H1 (cell line): ENCODE results near the gene CDKL4. TPM values are rescaled to one million over a fixed set of nuclear protein-coding genes. Genes with fewer than 3 reads are reported as not detected.

ENCODE experiments used
- CTCF ChIA-PET: fragments of 300-600 bp; sonication (Branson Sonifier 250); formaldehyde crosslinking; loops from one replicate; lab custom pipeline; 2021; ENCODE audit not compliant: partially characterized antibody; lab: Charles Lee
- POLR2A ChIA-PET: fragments of 300-600 bp; sonication (Branson Sonifier 250); formaldehyde crosslinking; loops from one replicate; lab custom pipeline; 2021; ENCODE audit warnings: inconsistent platforms; ENCODE audit not compliant: partially characterized antibody; lab: Charles Lee
- DNase-seq, 2 experiments: peaks; one replicate each; pipeline versions ENCODE4 v3.0.0 to v3.0.0-alpha.2; 2010 to 2022; ENCODE audit warnings: low spot score in 2 of 2, low read depth in 1 of 2, mixed read lengths in 1 of 2
- FAIRE-seq: peaks from 2 replicates; lab custom pipeline; 2011; peaks lifted over from hg19 to GRCh38; lab: Jason Lieb, UNC
- H2AFZ ChIP-seq: 2 replicates; pipeline ENCODE4 v1.8.1; 2012; ENCODE audit warnings: low read length, inconsistent platforms
- H2AK5ac ChIP-seq: 2 replicates; pipeline ENCODE4 v1.6.1; 2013; ENCODE audit warnings: low read depth, low read length
- H2BK120ac ChIP-seq: replicated peaks from 2 replicates; pipeline ENCODE3; 2013; ENCODE audit warnings: low read depth, low read length, inconsistent platforms
- H2BK12ac ChIP-seq: 2 replicates; pipeline ENCODE4 v1.6.1; 2013; ENCODE audit warnings: low read depth, low read length
- H2BK15ac ChIP-seq: 2 replicates; pipeline ENCODE4 v1.6.1; 2013; ENCODE audit warnings: low read length
- H2BK20ac ChIP-seq: 2 replicates; pipeline ENCODE4 v1.6.1; 2013; ENCODE audit warnings: low read length
- H2BK5ac ChIP-seq: 2 replicates; pipeline ENCODE4 v1.6.1; 2013; ENCODE audit warnings: low read depth, low read length
- H3K14ac ChIP-seq: 2 replicates; pipeline ENCODE4 v1.6.1; 2013; ENCODE audit warnings: inconsistent platforms; ENCODE audit not compliant: insufficient read length
- H3K18ac ChIP-seq: 2 replicates; pipeline ENCODE4 v1.6.1; 2013; ENCODE audit warnings: low read length; ENCODE audit errors: extremely low read depth
- H3K23ac ChIP-seq: 2 replicates; pipeline ENCODE4 v1.6.1; 2013; ENCODE audit warnings: inconsistent platforms; ENCODE audit not compliant: insufficient read length
- H3K23me2 ChIP-seq: 2 replicates; pipeline ENCODE4 v1.6.1; 2013; ENCODE audit warnings: low read depth, low read length
- H3K27ac ChIP-seq: 2 replicates; pipeline ENCODE4 v1.6.1; 2011; ENCODE audit warnings: low read depth, low read length, inconsistent platforms
- H3K27me3 ChIP-seq, 4 experiments: replicated peaks in 1 of 4; 1 replicate in 1 of 4; 2 replicates in 3 of 4; pipeline versions ENCODE4 v1.6.1 to v1.8.1; 2011 to 2013; ENCODE audit warnings: low read length in 3 of 4, mild to moderate bottlenecking in 3 of 4, inconsistent platforms in 2 of 4, mixed read lengths in 2 of 4, moderate library complexity in 1 of 4; ENCODE audit not compliant: control insufficient read depth in 3 of 4, insufficient read depth in 3 of 4; ENCODE audit errors: extremely low read depth in 1 of 4
- H3K36me3 ChIP-seq, 4 experiments: 2 replicates each; pipeline versions ENCODE4 v1.6.1 to v1.8.1; 2011 to 2013; ENCODE audit warnings: mild to moderate bottlenecking in 4 of 4, low read length in 3 of 4, moderate library complexity in 2 of 4, control low read depth in 1 of 4, inconsistent platforms in 1 of 4; ENCODE audit not compliant: insufficient read depth in 4 of 4, control insufficient read depth in 2 of 4
- H3K4ac ChIP-seq: replicated peaks from 2 replicates; pipeline ENCODE3; 2013; ENCODE audit warnings: low read length, low read depth, mixed read lengths, inconsistent platforms; ENCODE audit not compliant: insufficient read length
- H3K4me1 ChIP-seq, 4 experiments: replicated peaks in 1 of 4; 1 replicate in 1 of 4; 2 replicates in 3 of 4; pipeline versions ENCODE4 v1.6.1 to v1.8.1; 2011 to 2013; ENCODE audit warnings: low read length in 3 of 4, inconsistent platforms in 2 of 4, mixed read lengths in 1 of 4; ENCODE audit not compliant: insufficient read depth in 4 of 4, control insufficient read depth in 3 of 4
- H3K4me2 ChIP-seq, 2 experiments: 2 replicates each; pipeline versions ENCODE4 v1.6.1 to v1.8.1; 2011 to 2013; ENCODE audit warnings: low read depth in 2 of 2, low read length in 2 of 2, control low read depth in 1 of 2, inconsistent platforms in 1 of 2, mild to moderate bottlenecking in 1 of 2; ENCODE audit not compliant: insufficient read depth in 1 of 2
- H3K4me3 ChIP-seq, 4 experiments: fragments of 200-600, 300-600 bp in 1 of 4; sonication (generic), shearing (Covaris generic), sonication (Bioruptor Twin) in 1 of 4; 2 replicates each; pipeline versions ENCODE4 v1.5.1 to v1.8.1; 2011 to 2016; ENCODE audit warnings: low read length in 4 of 4, low read depth in 3 of 4, control low read depth in 2 of 4, inconsistent platforms in 2 of 4, mild to moderate bottlenecking in 2 of 4, mixed read lengths in 1 of 4, moderate library complexity in 1 of 4; ENCODE audit not compliant: insufficient read depth in 2 of 4; ENCODE audit errors: extremely low read depth in 1 of 4
- H3K56ac ChIP-seq: replicated peaks from 2 replicates; pipeline ENCODE3; 2013; ENCODE audit warnings: low read depth, mild to moderate bottlenecking, mixed read lengths, low read length, inconsistent platforms; ENCODE audit not compliant: insufficient read length
- H3K79me1 ChIP-seq: 2 replicates; pipeline ENCODE4 v1.6.1; 2013; ENCODE audit warnings: low read depth, low read length, control low read depth
- H3K79me2 ChIP-seq, 2 experiments: 2 replicates each; pipeline versions ENCODE4 v1.6.1 to v1.8.1; 2012 to 2013; ENCODE audit warnings: low read length in 2 of 2, mild to moderate bottlenecking in 2 of 2, inconsistent platforms in 1 of 2; ENCODE audit not compliant: insufficient read depth in 2 of 2, control insufficient read depth in 1 of 2
- H3K9ac ChIP-seq, 4 experiments: replicated peaks in 1 of 4; 1 replicate in 1 of 4; 2 replicates in 3 of 4; pipeline versions ENCODE4 v1.6.1 to v1.8.1; 2011 to 2013; ENCODE audit warnings: low read depth in 3 of 4, low read length in 3 of 4, control low read depth in 2 of 4, mild to moderate bottlenecking in 2 of 4, moderate library complexity in 2 of 4, inconsistent platforms in 1 of 4; ENCODE audit errors: extremely low read depth in 1 of 4
- H3K9me3 ChIP-seq, 2 experiments: 2 replicates each; pipeline versions ENCODE4 v1.6.1 to v1.8.1; 2012 to 2013; ENCODE audit warnings: mild to moderate bottlenecking in 2 of 2, moderate library complexity in 2 of 2, control low read depth in 1 of 2, inconsistent platforms in 1 of 2, low read depth in 1 of 2, low read length in 1 of 2, mixed read lengths in 1 of 2; ENCODE audit not compliant: insufficient read depth in 2 of 2
- H4K20me1 ChIP-seq, 2 experiments: replicated peaks in 1 of 2; 2 replicates each; pipeline versions ENCODE3 to v1.8.1; 2011 to 2013; ENCODE audit warnings: inconsistent platforms in 2 of 2, low read length in 2 of 2, mild to moderate bottlenecking in 1 of 2; ENCODE audit not compliant: insufficient read depth in 2 of 2, control insufficient read depth in 1 of 2
- H4K5ac ChIP-seq: 2 replicates; pipeline ENCODE4 v1.6.1; 2013; ENCODE audit warnings: low read length, low read depth, mixed read lengths, inconsistent platforms; ENCODE audit not compliant: insufficient read length
- H4K8ac ChIP-seq: 2 replicates; pipeline ENCODE4 v1.8.0; 2013; ENCODE audit warnings: mild to moderate bottlenecking, moderate library complexity, low read length, inconsistent platforms; ENCODE audit not compliant: insufficient read depth; ENCODE audit errors: extremely low read depth
- H4K91ac ChIP-seq: replicated peaks from 2 replicates; pipeline ENCODE3; 2013; ENCODE audit warnings: low read length, mixed read lengths, inconsistent platforms; ENCODE audit not compliant: insufficient read length
- EZH2 ChIP-seq: fragments of 200-600 bp; sonication (generic); IDR thresholded peaks from 2 replicates; pipeline ENCODE4 v1.7.1; 2012; ENCODE audit warnings: low read depth, mild to moderate bottlenecking, moderate library complexity, low read length, inconsistent platforms; ENCODE audit not compliant: severe bottlenecking
- WGBS, 2 experiments: shearing (Covaris generic) in 1 of 2; methylation state at CpG; one replicate each; pipeline versions ENCODE4 v1.1.6 to v1.1.7; 2013 to 2015; ENCODE audit warnings: low lambda C conversion rate in 2 of 2, mixed read lengths in 2 of 2, inconsistent platforms in 1 of 2, low coverage in 1 of 2, missing lambda C conversion rate in 1 of 2; ENCODE audit not compliant: insufficient replicate concordance in 2 of 2, insufficient coverage in 1 of 2, insufficient read length in 1 of 2; ENCODE audit errors: extremely low coverage in 1 of 2, missing lambda C conversion rate in 1 of 2; 5-methylcytosine and 5-hydroxymethylcytosine counted together
- polyA plus RNA-seq, 7 experiments: library from polyadenylated mRNA; depleted of rRNA in 3 of 7; stranded (reverse) in 5 of 7; unstranded in 2 of 7; fragments of >200 nt in 5 of 7; fragments of 200-250 nt in 2 of 7; gene quantifications; 1 replicate in 5 of 7; 2 replicates in 1 of 7; 4 replicates in 1 of 7; pipeline versions ENCODE4 v1.2.1 to v1.2.3, GENCODE V29; 2011 to 2013; ENCODE audit warnings: missing spikeins in 2 of 7, mixed read lengths in 2 of 7
- total RNA-seq: library from RNA; stranded (reverse); fragmentation: NEBNext Ultra II Directional; extraction: Animal tissue kit (Norgen Biotek cat#: 25700); gene quantifications from 2 replicates; pipeline ENCODE4 v1.2.1, GENCODE V29; 2021

The CDKL4 gene
- total and polyA plus RNA-seq, 2 of the 8 experiments (the other 6 are each of a cell fraction or from before 2014, with no cell fraction given) = not detected

DNA sequence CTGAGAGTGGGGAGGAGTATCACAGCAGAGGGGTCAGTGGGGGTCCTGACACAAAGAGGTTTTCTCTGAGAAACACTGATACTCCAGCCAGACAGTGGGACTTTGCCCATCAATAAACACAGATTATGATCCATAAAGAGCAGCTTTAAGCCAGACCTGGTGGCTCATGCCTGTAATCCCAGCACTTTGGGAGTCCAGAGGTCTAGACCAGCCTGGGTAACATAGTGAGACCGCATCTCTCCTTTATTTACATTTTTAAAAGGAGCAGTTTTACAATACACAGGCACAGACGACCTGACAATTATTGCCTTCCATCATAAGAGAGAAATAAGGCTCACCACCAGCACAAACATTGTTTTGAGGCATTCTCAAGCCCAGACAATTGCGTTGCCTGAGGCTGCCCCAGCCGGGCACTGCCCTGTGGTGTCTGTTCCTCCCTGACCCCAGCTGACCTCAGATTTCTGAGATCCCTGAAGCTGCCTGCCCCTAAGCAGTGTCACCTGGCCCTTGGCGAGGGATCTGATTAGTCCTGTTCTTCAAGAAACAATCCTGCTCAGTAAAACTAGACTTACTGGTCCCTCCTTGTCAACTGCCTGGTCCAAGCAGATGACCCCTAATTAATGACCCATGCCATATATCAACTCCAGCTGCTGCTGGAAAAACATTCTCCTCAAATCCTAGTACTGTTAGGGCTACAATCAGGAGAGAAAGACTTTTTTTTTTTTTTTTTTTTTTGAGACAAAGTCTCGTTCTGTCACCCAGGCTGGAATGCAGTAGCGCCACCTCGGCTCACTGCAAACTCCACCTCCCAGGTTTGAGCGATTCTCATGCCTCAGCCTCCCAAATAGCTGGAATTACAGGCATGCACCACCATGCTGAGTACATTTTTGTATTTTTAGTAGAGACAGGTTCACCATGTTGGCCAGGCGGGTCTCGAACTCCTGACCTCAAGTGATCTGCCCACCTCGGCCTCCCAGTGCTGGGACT lies 63.5 kb downstream of the CDKL4 start:
- H4K91ac ChIP-seq = no peak overlapping the region
- no peak overlapping the region for H3K56ac ChIP-seq
- H3K9ac ChIP-seq = no peak overlapping the region
- DNase-seq = no peak
- ChIA-PET CTCF (interaction anchor here (1.2 to 1.7 kb wide), 3 partner anchors 16 to 56 kb away, joined by 3 to 4 read pairs (median 4); no protein-coding TSS in a partner anchor), POLR2A (interaction anchor here (0.5 to 1.3 kb wide), 3 partner anchors 26 to 60 kb away, joined by 3 read pairs; no protein-coding TSS in a partner anchor)
- no peak overlapping the region for H3K14ac ChIP-seq
- no peaks in the 10 kb centered on the region for H3K9me3 ChIP-seq
- no peaks in the 10 kb centered on the region for H4K20me1 ChIP-seq
- no peaks in the 10 kb centered on the region for H3K23me2 ChIP-seq
- no peak overlapping the region for H2BK15ac ChIP-seq
- 88% methylated on average over 12 of the region's 12 CpGs; no CpG with 5 or more reads in 1 of the 2 experiments for WGBS, 2 experiments
- H2BK20ac ChIP-seq = no peak overlapping the region
- H3K27me3 ChIP-seq = no peaks in the 10 kb centered on the region
- no peak overlapping the region for H2AFZ ChIP-seq
- no peak overlapping the region for H2BK12ac ChIP-seq
- no peak overlapping the region for H2AK5ac ChIP-seq
- H3K4me1 ChIP-seq = peaks cover 0 to 4% (median 0%) of the 10 kb centered on the region in 4 experiments; a peak in 1 of 7 replicates
- no peak overlapping the region for H4K8ac ChIP-seq
- H3K27ac ChIP-seq = no peak overlapping the region
- H3K36me3 ChIP-seq = no peaks in the 10 kb centered on the region
- H2BK120ac ChIP-seq = no peak overlapping the region
- no peak overlapping the region for H2BK5ac ChIP-seq
- no peak for FAIRE-seq
- no peak overlapping the region for H3K18ac ChIP-seq
- no peak overlapping the region for H3K4me2 ChIP-seq
- H3K79me1 ChIP-seq = no peaks in the 10 kb centered on the region
- H4K5ac ChIP-seq = no peak overlapping the region
- no peak overlapping the region for H3K4ac ChIP-seq
- no peaks in the 10 kb centered on the region for H3K79me2 ChIP-seq
- no peak overlapping the region for H3K23ac ChIP-seq
- H3K4me3 ChIP-seq = no peak overlapping the region
- no peak for TF ChIP-seq EZH2
